GM18498 (cell line): ENCODE data around the gene DNALI1.
A peak's percentile ranks its signal among the peaks of the same experiment; 100 is the strongest.
"Not testable (repeated sequence)": the region's sequence is repeated elsewhere in the genome, so short reads cannot be mapped to it uniquely, and the experiment has no call there.

Experiments
- ATAC-seq: cut with Tn5 transposase; IDR thresholded peaks from one replicate; pipeline ENCODE4 v1.9.1; 2021; ENCODE audit warnings: mild to moderate bottlenecking, moderate library complexity; ENCODE audit not compliant: unreplicated experiment

DNALI1 gene

GRCh38 chr1:37556712-37557196, at the start of gene DNALI1:
DNALI1 (plus strand) TSS chr1:37556940; CDS start chr1:37556995, 55 bp downstream.
- no peak for ATAC-seq

GRCh38 chr1:37509181-37509580, 47.6 kb upstream of the DNALI1 start:
- no peak for ATAC-seq

- peak; percentile 38 for ATAC-seq
These were observed 42.9 kb upstream of the DNALI1 start for GRCh38 chr1:37513795-37514349.

- peak; percentile 92 for ATAC-seq
These were observed 42.2 kb upstream of the DNALI1 start, which contains the start of gene MEAF6 for GRCh38 chr1:37514350-37515184. MEAF6 (minus strand) TSS chr1:37514766; CDS start chr1:37514746, 20 bp downstream.

GRCh38 chr1:37515185-37516034, 41.3 kb upstream of the DNALI1 start:
- ATAC-seq: no peak

GRCh38 chr1:37517569-37517968, 39.2 kb upstream of the DNALI1 start:
- no peak for ATAC-seq

- not testable (repeated sequence) for ATAC-seq
These were observed 38.5 kb upstream of the DNALI1 start for GRCh38 chr1:37518241-37518640.

- not testable (repeated sequence) for ATAC-seq
These were observed 37.8 kb upstream of the DNALI1 start for GRCh38 chr1:37518929-37519328.

- ATAC-seq: no peak
These were observed 37.1 kb upstream of the DNALI1 start for GRCh38 chr1:37519613-37520012.

GRCh38 chr1:37529888-37530287, 26.9 kb upstream of the DNALI1 start:
- not testable (repeated sequence) for ATAC-seq

- not testable (repeated sequence) for ATAC-seq
These were observed 24.2 kb upstream of the DNALI1 start for GRCh38 chr1:37532418-37533156.

GRCh38 chr1:37533317-37534093, 23.2 kb upstream of the DNALI1 start:
- no peak for ATAC-seq

- no peak for ATAC-seq
These were observed 19.4 kb upstream of the DNALI1 start for GRCh38 chr1:37537378-37537777.

GRCh38 chr1:37539154-37539553, 17.6 kb upstream of the DNALI1 start:
- not testable (repeated sequence) for ATAC-seq

GRCh38 chr1:37540036-37540785, 16.5 kb upstream of the DNALI1 start:
- no peak for ATAC-seq

- no peak for ATAC-seq
These were observed 12.2 kb upstream of the DNALI1 start for GRCh38 chr1:37544530-37544929.

GRCh38 chr1:37545019-37545418, 11.7 kb upstream of the DNALI1 start:
- ATAC-seq: no peak

- no peak for ATAC-seq
These were observed 7.4 kb upstream of the DNALI1 start for GRCh38 chr1:37549341-37549740.

- no peak for ATAC-seq
These were observed 3.2 kb upstream of the DNALI1 start for GRCh38 chr1:37553598-37553926.
